Endometrial microvascular endothelial cells (primary cell): ENCODE results near the gene UVRAG. TPM values are rescaled to one million over a fixed set of nuclear protein-coding genes. Genes with fewer than 3 reads are reported as not detected.

ENCODE experiments used
- in situ Hi-C: cut with HindIII; loops from 2 replicates; pipeline ENCODE4 v1.10.0; 2017; ENCODE audit warnings: low sequenced_read_pairs, low pct_unique_long_range_greater_than_20kb; ENCODE audit errors: inconsistent ontology term
- total RNA-seq: library from RNA; depleted of rRNA; stranded (reverse); fragments of >200 nt; gene quantifications from one replicate; pipeline ENCODE4 v1.2.3, GENCODE V29; 2015; ENCODE audit errors: inconsistent ontology term

UVRAG gene
- total RNA-seq, 1 donor from 2014 or later: 34.4 TPM

DNA sequence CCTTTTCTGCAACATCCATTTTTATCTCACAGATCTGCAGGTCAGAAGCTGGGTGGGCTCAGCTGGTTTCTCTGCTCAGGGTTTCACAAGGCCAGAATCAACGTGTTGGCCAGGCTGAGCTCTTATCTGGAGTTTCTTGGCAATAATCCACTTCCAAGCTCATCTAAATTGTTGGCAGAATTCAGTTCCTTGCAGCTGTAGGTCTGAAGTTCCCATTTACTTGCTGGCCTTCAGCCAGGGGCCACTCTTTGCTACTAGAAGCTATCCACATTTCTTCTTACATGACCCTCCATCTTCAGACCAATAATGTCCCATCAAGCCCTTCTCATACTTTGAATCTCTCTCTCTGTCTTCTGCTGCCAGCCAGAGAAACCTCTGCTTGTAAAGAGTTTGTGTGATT is 287.8 kb downstream of the UVRAG start:
- in situ Hi-C loops: no loop called here

- in situ Hi-C loops: no loop called here
Measured at GRCh38 chr11:76103460-76103859, 288.4 kb downstream of the UVRAG start.

GRCh38 chr11:76104285-76104684 is 289.3 kb downstream of the UVRAG start:
- in situ Hi-C loops: no loop called here

DNA sequence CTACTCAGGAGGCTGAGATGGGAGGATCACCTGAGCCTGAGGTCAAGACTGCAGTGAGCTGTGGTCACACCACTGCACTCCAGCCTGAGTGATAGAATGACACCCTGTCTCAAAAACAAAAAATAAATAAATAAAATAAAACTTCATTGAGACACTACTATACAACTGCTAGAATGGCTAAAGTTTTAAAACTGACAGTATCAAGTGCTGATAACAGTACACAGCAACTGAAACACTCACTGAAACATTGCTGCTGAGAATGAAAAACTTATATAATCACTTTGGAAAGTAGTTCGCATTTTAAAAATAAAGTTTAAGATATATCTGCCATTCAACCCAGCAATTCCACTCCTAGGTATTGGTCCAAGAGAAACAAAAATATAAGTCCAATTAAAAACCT is 290.6 kb downstream of the UVRAG start:
- in situ Hi-C loops: no loop called here

- in situ Hi-C loops: no loop called here
Measured at GRCh38 chr11:76107971-76108370, 293.0 kb downstream of the UVRAG start.

GRCh38 chr11:76114238-76114637 is 299.2 kb downstream of the UVRAG start:
- in situ Hi-C loops: no loop called here

GRCh38 chr11:76115555-76115954 is 300.5 kb downstream of the UVRAG start:
- in situ Hi-C loops: no loop called here

- in situ Hi-C loops: no loop called here
Measured at GRCh38 chr11:76119032-76119431, 304.0 kb downstream of the UVRAG start.

- in situ Hi-C loops: no loop called here
Measured at GRCh38 chr11:76119779-76120178, 304.8 kb downstream of the UVRAG start.

GRCh38 chr11:76120513-76121101 is 305.6 kb downstream of the UVRAG start:
- in situ Hi-C loops: no loop called here

- in situ Hi-C loops: no loop called here
Measured at GRCh38 chr11:76123248-76123647, 308.2 kb downstream of the UVRAG start.

DNA sequence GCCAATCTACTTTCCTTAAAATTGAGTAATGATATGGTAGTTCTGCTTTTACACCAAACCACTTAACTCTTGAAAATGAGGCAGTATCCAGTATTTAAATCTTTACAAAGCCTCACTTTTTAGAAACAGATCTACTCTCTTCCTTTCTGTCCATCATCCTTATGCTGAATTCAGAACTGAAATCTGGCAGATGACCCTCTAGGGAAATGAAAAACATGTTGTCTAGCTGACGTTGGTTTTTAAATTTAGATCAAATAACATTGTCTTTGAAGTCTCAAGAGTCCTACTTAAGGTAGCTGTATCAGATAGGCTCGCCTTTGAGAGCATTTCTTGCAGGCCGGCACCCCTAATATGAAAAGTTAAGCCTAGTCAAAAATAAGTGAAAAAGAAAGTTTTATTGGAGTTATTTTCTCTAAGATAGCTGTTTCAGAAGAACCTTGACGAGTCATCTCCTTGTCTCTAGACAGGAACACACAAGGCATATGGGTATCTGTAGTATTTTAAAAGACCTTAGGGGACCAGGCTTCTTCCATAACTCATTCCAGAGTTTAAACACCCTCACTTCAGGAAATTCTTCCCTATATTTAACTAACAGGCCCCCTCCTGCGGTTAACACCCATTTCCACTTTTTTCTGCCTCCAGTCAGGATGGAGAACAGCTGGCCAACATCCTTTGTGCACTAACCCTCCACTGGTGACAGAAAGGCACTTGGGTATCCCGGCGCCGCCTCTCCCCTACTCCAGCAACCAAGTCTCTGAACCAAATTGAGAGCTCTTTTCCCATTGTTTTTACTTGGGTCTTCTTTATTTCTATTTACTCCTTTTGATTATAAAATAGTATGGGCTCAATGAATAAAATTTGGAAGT is 310.1 kb downstream of the UVRAG start:
- in situ Hi-C loops: no loop called here

DNA sequence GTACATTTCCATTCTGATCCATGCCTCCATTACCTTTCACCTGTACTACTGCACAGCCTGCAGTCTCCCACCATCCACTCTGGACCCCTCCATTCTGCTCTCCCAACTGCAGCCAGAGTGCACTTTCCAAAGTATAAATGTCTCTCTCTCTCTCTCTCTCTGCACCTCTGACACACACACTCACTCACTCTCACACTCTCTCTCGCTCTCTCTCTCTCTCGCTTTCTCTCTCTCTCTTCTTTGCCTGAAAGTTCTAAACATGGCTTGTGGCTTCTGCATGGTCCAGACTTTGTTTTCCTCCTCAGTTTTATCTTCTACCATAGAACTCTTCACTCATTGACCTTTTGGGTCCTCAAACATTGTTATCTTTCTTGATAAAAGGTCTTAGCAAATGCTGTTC is 314.7 kb downstream of the UVRAG start:
- in situ Hi-C loops: no loop called here

DNA sequence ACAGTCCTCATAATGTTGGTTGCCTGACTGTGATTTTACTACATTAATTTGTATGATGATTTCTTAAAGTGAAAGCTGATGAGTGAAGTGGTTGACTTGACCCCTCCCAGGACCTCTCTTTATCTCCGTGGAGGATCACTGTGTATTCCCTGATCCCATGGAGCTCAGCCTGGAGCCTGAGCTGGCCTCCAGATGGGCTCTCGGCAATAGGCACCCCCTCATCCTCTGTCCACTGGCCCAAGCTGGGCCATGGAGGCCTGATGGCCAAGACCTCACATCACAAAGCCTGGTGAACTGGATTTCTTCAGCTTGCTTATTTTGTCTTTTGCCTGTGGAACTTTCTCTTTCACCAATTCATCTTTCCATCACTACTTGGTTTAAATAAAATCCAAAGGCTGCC is 316.1 kb downstream of the UVRAG start:
- in situ Hi-C loops: no loop called here

DNA sequence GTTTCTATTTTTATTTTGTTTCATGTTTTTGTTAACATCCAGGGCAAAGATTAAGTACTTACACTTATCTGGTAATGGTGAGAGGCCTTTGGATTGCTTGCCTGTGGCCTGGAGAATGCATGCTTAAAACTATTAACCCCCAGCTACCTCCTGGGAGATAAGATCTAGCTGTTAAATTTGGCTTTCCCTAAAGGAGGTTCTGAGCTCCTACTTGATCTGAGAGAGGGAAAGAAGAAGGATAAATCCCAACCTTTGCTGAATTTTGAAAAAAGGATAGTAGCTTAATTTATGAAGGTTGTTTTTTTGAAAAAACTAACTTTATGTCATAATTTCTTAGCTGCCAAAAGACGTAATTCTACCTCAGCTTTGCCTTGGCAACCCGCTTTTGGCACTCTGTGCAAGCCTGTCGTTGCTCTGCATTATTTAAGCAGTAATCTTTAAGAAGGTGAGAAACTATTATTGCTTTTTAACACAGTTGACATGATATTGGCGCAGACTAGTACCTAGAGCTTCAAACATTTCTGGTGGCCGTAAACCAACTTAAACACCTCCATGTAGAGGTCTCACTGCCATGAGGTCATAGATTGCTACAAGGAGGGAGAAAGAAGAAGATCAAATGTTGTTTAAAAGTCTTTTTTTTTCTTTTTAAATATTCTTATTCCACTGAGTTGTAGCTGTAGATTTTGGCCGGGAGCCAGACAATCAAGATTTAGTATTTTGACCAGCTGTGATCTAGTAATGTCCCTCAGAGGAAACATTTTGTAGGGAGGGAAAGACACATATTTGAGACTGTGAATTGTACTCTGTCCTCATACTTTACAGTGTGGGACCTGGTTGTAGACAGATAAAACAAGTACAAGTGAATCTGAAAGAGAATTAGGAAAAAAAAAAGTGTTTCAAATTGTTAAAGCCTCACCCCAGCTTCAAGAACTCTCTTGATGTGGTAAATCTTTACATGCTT is 316.9 kb downstream of the UVRAG start:
- in situ Hi-C loops: no loop called here

- in situ Hi-C loops: no loop called here
Measured at GRCh38 chr11:76134239-76134638, 319.2 kb downstream of the UVRAG start.

DNA sequence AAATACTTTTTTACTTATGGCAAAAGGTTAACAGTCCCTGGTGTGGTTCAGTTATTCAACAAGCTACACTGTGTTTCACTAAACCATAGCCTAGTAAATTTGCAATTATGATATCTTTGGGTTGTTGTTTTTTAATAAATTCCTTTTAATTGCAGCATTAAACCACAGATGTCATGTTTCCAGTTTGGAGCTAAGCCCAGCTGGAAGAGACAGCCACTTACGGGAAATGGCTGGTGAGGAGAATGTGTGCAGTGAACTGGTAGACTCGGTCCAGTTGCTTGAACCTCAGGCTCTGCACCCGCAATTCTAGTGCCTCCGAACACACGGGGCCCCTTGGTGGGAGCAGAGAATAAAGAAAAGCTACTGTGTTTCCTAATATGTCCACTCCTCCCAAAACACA is 320.5 kb downstream of the UVRAG start:
- in situ Hi-C loops: no loop called here

GRCh38 chr11:76139314-76139713 is 324.3 kb downstream of the UVRAG start:
- in situ Hi-C loops: no loop called here

DNA sequence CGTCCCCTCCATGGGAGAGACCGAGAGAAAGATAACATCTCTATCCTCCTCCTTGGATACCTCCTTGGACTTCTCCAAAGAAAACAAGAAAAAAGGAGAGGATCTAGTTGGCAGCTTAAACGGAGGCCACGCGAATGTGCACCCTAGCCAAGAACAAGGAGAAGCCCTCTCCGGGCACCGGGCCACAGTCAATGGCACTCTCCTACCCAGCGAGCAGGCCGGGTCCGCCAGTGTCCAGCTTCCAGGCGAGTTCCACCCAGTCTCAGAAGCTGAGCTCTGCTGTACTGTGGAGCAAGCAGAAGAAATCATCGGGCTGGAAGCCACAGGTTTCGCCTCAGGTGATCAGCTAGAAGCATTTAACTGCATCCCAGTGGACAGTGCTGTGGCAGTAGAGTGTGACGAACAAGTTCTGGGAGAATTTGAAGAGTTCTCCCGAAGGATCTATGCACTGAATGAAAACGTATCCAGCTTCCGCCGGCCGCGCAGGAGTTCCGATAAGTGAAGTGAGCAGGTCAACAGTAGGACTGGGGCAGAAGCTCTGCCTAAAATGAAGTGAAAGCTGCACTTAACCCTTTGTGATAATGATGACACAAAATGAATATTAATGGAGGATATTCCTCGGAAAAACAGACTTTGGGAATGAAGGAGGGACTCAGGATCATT is 326.0 kb downstream of the UVRAG start:
- in situ Hi-C loops: no loop called here
